ENCODE results near the gene ASRGL1.

GRCh38 chr11:62393735-62394134 lies 56.5 kb downstream of the ASRGL1 start:
- peak in 1 of 4 donors; percentile 2 for TF ChIP-seq CTCF (IDR thresholded peaks at IDR 0.05)
- no peak for TF ChIP-seq POLR2A (IDR thresholded peaks at IDR 0.05)
